ENCODE data around the gene LRRFIP1. TPM values are rescaled to one million over a fixed set of nuclear protein-coding genes. Genes with fewer than 3 reads are reported as not detected.

LRRFIP1 gene
- total and polyA plus RNA-seq, 2 experiments from 2014 or later = 90.9 to 95.3 TPM

- Histone ChIP-seq H3K4me3 (no peak overlapping the region), H3K27ac (no peak overlapping the region)
- TF ChIP-seq, protein P1, sequence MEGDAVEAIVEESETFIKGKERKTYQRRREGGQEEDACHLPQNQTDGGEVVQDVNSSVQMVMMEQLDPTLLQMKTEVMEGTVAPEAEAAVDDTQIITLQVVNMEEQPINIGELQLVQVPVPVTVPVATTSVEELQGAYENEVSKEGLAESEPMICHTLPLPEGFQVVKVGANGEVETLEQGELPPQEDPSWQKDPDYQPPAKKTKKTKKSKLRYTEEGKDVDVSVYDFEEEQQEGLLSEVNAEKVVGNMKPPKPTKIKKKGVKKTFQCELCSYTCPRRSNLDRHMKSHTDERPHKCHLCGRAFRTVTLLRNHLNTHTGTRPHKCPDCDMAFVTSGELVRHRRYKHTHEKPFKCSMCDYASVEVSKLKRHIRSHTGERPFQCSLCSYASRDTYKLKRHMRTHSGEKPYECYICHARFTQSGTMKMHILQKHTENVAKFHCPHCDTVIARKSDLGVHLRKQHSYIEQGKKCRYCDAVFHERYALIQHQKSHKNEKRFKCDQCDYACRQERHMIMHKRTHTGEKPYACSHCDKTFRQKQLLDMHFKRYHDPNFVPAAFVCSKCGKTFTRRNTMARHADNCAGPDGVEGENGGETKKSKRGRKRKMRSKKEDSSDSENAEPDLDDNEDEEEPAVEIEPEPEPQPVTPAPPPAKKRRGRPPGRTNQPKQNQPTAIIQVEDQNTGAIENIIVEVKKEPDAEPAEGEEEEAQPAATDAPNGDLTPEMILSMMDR (IDR thresholded peaks at IDR 0.05; ENCODE audit: low read depth, low read length) = no peak
These were observed 4.6 kb downstream of the LRRFIP1 start for GRCh38 chr2:237631801-237632585.

DNA sequence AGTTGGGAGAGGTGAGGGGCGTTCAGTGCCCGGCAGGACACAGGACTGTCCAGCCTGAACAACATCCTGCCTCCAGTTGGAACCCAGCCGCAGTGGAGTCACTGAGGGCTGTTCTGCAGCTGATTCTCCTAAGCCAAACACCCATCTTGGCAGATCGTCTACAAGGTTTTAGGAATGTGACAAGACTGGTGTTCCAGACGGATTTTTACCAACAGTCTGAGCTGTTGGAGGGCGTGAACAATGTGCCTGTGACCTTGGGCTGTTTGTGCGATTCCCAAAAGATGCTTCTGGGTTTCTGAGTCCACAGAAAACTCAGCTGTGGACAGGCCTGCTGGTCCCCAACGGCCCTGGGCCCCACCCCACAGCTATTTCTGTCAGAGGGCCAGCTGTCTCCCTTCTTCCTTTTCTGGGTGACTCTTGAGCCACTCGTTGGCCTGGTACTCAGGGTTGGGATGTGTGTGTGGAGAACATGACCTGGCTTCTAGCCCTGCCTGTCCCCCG, 5.7 kb downstream of the LRRFIP1 start:
- Histone ChIP-seq H3K27ac (peak overlapping the region; percentile 68), H3K36me3 (no peaks in the 10 kb centered on the region)
- no peak for DNase-seq (ENCODE audit: low read depth in 1 of 2, low spot score in 1 of 2)

More at GRCh38 chr2:237631801-237632585, 4.6 kb downstream of the LRRFIP1 start:
- H3K9me3 ChIP-seq (ENCODE audit: low read depth) = no peaks in the 10 kb centered on the region
- H3K36me3 ChIP-seq = no peaks in the 10 kb centered on the region
- H3K4me1 ChIP-seq (ENCODE audit: low read depth) = peaks cover 35% of the 10 kb centered on the region
- no peaks in the 10 kb centered on the region for H3K27me3 ChIP-seq
- no peak for DNase-seq (ENCODE audit: low read depth in 1 of 2, low spot score in 1 of 2)

DNA sequence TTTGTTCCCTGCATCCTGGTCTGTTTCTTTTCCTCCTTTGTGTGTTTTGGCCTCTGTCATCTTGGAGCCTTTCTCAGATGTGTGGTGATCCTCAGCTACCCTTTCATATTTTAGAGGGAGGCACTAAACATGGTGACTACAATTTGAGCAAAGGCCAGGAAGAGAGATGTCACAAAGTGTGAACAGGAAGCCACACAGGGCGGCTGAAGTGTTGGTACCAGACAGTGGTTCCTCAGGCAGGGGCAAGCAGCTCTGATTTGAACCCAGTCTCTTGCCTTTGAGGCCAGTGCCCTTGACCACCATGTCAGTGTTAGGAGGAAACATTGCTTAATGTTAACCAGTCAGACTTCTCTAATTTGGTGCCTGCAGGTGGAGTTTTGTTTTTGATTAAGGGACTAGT, 9.2 kb downstream of the LRRFIP1 start:
- no peaks in the 10 kb centered on the region for H3K36me3 ChIP-seq
- H3K4me1 ChIP-seq (ENCODE audit: low read depth) = peaks cover 33% of the 10 kb centered on the region
- H3K27me3 ChIP-seq = no peaks in the 10 kb centered on the region
- H3K4me3 ChIP-seq = no peak overlapping the region
- H3K27ac ChIP-seq = no peak overlapping the region
- no peaks in the 10 kb centered on the region for H3K9me3 ChIP-seq (ENCODE audit: low read depth)
- TF ChIP-seq, protein P1 (IDR thresholded peaks at IDR 0.05; ENCODE audit: low read depth, low read length) = no peak
- DNase-seq (ENCODE audit: low read depth in 1 of 2, low spot score in 1 of 2) = no peak

More for the DNA sequence above, 5.7 kb downstream of the LRRFIP1 start:
- Histone ChIP-seq H3K4me3 (no peak overlapping the region), H3K4me1 (ENCODE audit: low read depth) (peaks cover 35% of the 10 kb centered on the region), H3K9me3 (ENCODE audit: low read depth) (no peaks in the 10 kb centered on the region), H3K27me3 (no peaks in the 10 kb centered on the region)
- TF ChIP-seq, protein P1 (IDR thresholded peaks at IDR 0.05; ENCODE audit: low read depth, low read length) = no peak

- Histone ChIP-seq H3K4me3 (no peak overlapping the region), H3K27ac (no peak overlapping the region), H3K27me3 (peaks cover 5% of the 10 kb centered on the region), H3K36me3 (no peaks in the 10 kb centered on the region), H3K4me1 (ENCODE audit: low read depth) (peaks cover 33% of the 10 kb centered on the region), H3K9me3 (ENCODE audit: low read depth) (no peaks in the 10 kb centered on the region)
- DNase-seq (ENCODE audit: low read depth in 1 of 2, low spot score in 1 of 2) = no peak
- TF ChIP-seq, protein P1 (IDR thresholded peaks at IDR 0.05; ENCODE audit: low read depth, low read length) = no peak
These were observed 10.2 kb downstream of the LRRFIP1 start for GRCh38 chr2:237637429-237638135.

GRCh38 chr2:237638176-237638575, 10.8 kb downstream of the LRRFIP1 start:
- no peak overlapping the region for H3K4me3 ChIP-seq
- H3K27ac ChIP-seq = peak overlapping the region; percentile 74
- peaks cover 30% of the 10 kb centered on the region for H3K4me1 ChIP-seq (ENCODE audit: low read depth)
- no peak for DNase-seq (ENCODE audit: low read depth in 1 of 2, low spot score in 1 of 2)
- TF ChIP-seq, protein P1 (IDR thresholded peaks at IDR 0.05; ENCODE audit: low read depth, low read length) = no peak
- H3K36me3 ChIP-seq = no peaks in the 10 kb centered on the region
- H3K27me3 ChIP-seq = peaks cover 5% of the 10 kb centered on the region
- H3K9me3 ChIP-seq (ENCODE audit: low read depth) = no peaks in the 10 kb centered on the region

All from cardiac muscle cell (in vitro differentiated cells and primary cell).